Fibroblast of lung (primary cell): ENCODE measurements around the gene ITGB8. TPM values are rescaled to one million over a fixed set of nuclear protein-coding genes. Genes with fewer than 3 reads are reported as not detected.

Source experiments
- DNase-seq, 2 donors: peaks; one replicate each; pipeline versions ENCODE4 v3.0.0 to v3.0.0-alpha.2; 2010; ENCODE audit warnings: low read depth in 2 of 2
- H2AFZ ChIP-seq: 2 replicates; pipeline ENCODE4 v1.5.1; 2012; ENCODE audit warnings: low read length, control low read depth, inconsistent platforms
- H3K27ac ChIP-seq: 2 replicates; pipeline ENCODE4 v1.5.1; 2011; ENCODE audit warnings: low read length, control low read depth; ENCODE audit not compliant: insufficient read depth
- H3K27me3 ChIP-seq: 2 replicates; pipeline ENCODE4 v1.5.1; 2011; ENCODE audit warnings: mild to moderate bottlenecking, low read length; ENCODE audit not compliant: control insufficient read depth, insufficient read depth
- H3K36me3 ChIP-seq: 2 replicates; pipeline ENCODE4 v1.5.1; 2011; ENCODE audit warnings: low read length; ENCODE audit not compliant: control insufficient read depth, insufficient read depth
- H3K4me1 ChIP-seq: 2 replicates; pipeline ENCODE4 v1.5.1; 2011; ENCODE audit warnings: low read length; ENCODE audit not compliant: control insufficient read depth, insufficient read depth; ENCODE audit errors: extremely low read depth
- H3K4me2 ChIP-seq: 2 replicates; pipeline ENCODE4 v1.5.1; 2011; ENCODE audit warnings: low read length, control low read depth; ENCODE audit not compliant: insufficient read depth; ENCODE audit errors: extremely low read depth
- H3K4me3 ChIP-seq, 4 experiments: fragments of 200-600 bp in 1 of 4; sonication (generic) in 1 of 4; replicated peaks in 1 of 4; 2 replicates each; pipeline ENCODE4 v1.5.1; 2011 to 2016; ENCODE audit warnings: low read length in 4 of 4, low read depth in 3 of 4, mild to moderate bottlenecking in 3 of 4, control low read depth in 2 of 4, inconsistent platforms in 1 of 4, mixed read lengths in 1 of 4; ENCODE audit not compliant: insufficient read depth in 1 of 4; ENCODE audit errors: control extremely low read depth in 1 of 4
- H3K79me2 ChIP-seq: 2 replicates; pipeline ENCODE4 v1.5.1; 2012; ENCODE audit warnings: mild to moderate bottlenecking, low read length, inconsistent platforms; ENCODE audit not compliant: control insufficient read depth, insufficient read depth
- H3K9ac ChIP-seq: 2 replicates; pipeline ENCODE4 v1.5.1; 2011; ENCODE audit warnings: mild to moderate bottlenecking, low read length, control low read depth; ENCODE audit not compliant: insufficient read depth
- H3K9me3 ChIP-seq: 2 replicates; pipeline ENCODE4 v1.5.1; 2012; ENCODE audit warnings: low read depth, low read length; ENCODE audit not compliant: control insufficient read depth, insufficient read depth
- H4K20me1 ChIP-seq: 2 replicates; pipeline ENCODE4 v1.5.1; 2011; ENCODE audit warnings: low read length; ENCODE audit not compliant: control insufficient read depth, insufficient read depth; ENCODE audit errors: extremely low read depth
- EZH2 ChIP-seq: IDR thresholded peaks from 2 replicates; pipeline ENCODE4 v1.5.1; 2012; ENCODE audit warnings: low read length, control low read depth, mild to moderate bottlenecking; ENCODE audit errors: missing control alignments
- polyA plus RNA-seq, 2 donors: library from polyadenylated mRNA; depleted of rRNA in 1 of 2; stranded (reverse) in 1 of 2; unstranded in 1 of 2; fragments of >200 nt; gene quantifications; 2 replicates each; pipeline ENCODE4 v1.2.1, GENCODE V29; 2011 to 2012; ENCODE audit warnings: missing spikeins in 1 of 2
- total RNA-seq: library from RNA; depleted of rRNA; stranded (reverse); fragments of >200 nt; gene quantifications from 2 replicates; pipeline ENCODE4 v1.2.1, GENCODE V29; 2014
- TF ChIP-seq, protein P1 (sequence below), 2 donors: IDR thresholded peaks in 1 of 2; conservative IDR thresholded peaks in 1 of 2; 1 replicate in 1 of 2; 2 replicates in 1 of 2; pipeline ENCODE4 v1.5.1; 2011 to 2012; ENCODE audit warnings: low read length in 2 of 2, control low read depth in 1 of 2, inconsistent platforms in 1 of 2, low read depth in 1 of 2, mild to moderate bottlenecking in 1 of 2

ITGB8 gene
- total and polyA plus RNA-seq, 2 donors (not counting 1 experiment from before 2014, with no cell fraction given) = 3.8 to 100 TPM

DNA sequence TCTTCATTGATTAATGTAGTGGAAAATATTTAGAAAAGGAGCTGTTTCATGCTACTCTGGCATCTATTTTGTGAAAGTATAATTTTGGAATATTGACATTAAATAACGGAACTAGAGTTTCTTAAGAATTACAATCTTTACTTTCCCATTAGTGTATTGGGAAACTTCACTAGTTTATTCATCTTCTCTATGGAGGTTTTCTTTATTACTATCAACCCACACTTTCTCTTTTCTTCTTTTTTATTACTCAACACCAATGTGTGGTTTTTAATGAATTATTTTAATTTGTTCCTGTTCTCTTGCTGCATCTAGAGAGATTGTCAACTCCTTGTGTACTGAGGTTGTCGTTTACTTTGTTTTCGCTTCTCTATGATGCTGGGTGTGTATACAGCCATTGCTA, 20.4 kb upstream of the ITGB8 start:
- H3K9ac ChIP-seq = no peak overlapping the region
- H3K79me2 ChIP-seq = no peaks in the 10 kb centered on the region
- no peak overlapping the region for H2AFZ ChIP-seq
- H3K27me3 ChIP-seq = no peaks in the 10 kb centered on the region
- H3K4me3 ChIP-seq = no peak overlapping the region
- TF ChIP-seq EZH2 = no peak
- TF ChIP-seq, protein P1, sequence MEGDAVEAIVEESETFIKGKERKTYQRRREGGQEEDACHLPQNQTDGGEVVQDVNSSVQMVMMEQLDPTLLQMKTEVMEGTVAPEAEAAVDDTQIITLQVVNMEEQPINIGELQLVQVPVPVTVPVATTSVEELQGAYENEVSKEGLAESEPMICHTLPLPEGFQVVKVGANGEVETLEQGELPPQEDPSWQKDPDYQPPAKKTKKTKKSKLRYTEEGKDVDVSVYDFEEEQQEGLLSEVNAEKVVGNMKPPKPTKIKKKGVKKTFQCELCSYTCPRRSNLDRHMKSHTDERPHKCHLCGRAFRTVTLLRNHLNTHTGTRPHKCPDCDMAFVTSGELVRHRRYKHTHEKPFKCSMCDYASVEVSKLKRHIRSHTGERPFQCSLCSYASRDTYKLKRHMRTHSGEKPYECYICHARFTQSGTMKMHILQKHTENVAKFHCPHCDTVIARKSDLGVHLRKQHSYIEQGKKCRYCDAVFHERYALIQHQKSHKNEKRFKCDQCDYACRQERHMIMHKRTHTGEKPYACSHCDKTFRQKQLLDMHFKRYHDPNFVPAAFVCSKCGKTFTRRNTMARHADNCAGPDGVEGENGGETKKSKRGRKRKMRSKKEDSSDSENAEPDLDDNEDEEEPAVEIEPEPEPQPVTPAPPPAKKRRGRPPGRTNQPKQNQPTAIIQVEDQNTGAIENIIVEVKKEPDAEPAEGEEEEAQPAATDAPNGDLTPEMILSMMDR (conservative IDR thresholded peaks at IDR 0.05 in 1 of 2, IDR thresholded peaks at IDR 0.05 in 1 of 2; ENCODE audit: low read depth in 1 of 2, low read length in 2 of 2) = no peak
- no peaks in the 10 kb centered on the region for H3K36me3 ChIP-seq
- no peaks in the 10 kb centered on the region for H3K9me3 ChIP-seq
- H3K27ac ChIP-seq = no peak overlapping the region
- DNase-seq = no peak
- no peaks in the 10 kb centered on the region for H3K4me1 ChIP-seq
- H4K20me1 ChIP-seq = no peaks in the 10 kb centered on the region
- H3K4me2 ChIP-seq = no peak overlapping the region

GRCh38 chr7:20310963-20311742, 19.5 kb upstream of the ITGB8 start:
- TF ChIP-seq, protein P1 (conservative IDR thresholded peaks at IDR 0.05 in 1 of 2, IDR thresholded peaks at IDR 0.05 in 1 of 2; ENCODE audit: low read depth in 1 of 2, low read length in 2 of 2) = peak in 1 of 2 donors; percentile 30
- no peak for TF ChIP-seq EZH2
- Histone ChIP-seq H3K4me1 (no peaks in the 10 kb centered on the region), H3K9me3 (no peaks in the 10 kb centered on the region), H3K27ac (no peak overlapping the region), H3K4me3 (no peak overlapping the region), H3K79me2 (no peaks in the 10 kb centered on the region), H3K4me2 (no peak overlapping the region), H3K27me3 (no peaks in the 10 kb centered on the region), H3K36me3 (no peaks in the 10 kb centered on the region), H3K9ac (no peak overlapping the region), H2AFZ (no peak overlapping the region), H4K20me1 (no peaks in the 10 kb centered on the region)
- DNase-seq = peak; percentile 60 to 80

DNA sequence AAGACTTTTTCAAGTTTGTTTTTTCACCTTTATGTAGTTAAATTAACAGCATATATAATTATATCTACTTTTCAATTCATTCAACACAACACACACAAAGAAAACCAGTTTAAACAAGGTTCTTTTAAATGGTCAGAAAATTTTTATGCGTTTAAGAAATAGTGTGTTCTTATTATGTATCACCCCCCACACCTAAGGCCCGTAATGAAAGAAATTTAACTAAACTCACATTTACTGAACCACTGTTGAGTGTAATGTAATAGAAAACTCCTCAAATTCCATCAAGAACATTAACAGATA, 19.0 kb upstream of the ITGB8 start:
- no peak overlapping the region for H3K9ac ChIP-seq
- H3K4me1 ChIP-seq = no peaks in the 10 kb centered on the region
- H3K36me3 ChIP-seq = no peaks in the 10 kb centered on the region
- H3K4me3 ChIP-seq = no peak overlapping the region
- H3K79me2 ChIP-seq = no peaks in the 10 kb centered on the region
- TF ChIP-seq, protein P1 (conservative IDR thresholded peaks at IDR 0.05 in 1 of 2, IDR thresholded peaks at IDR 0.05 in 1 of 2; ENCODE audit: low read depth in 1 of 2, low read length in 2 of 2) = no peak
- TF ChIP-seq EZH2 = no peak
- no peaks in the 10 kb centered on the region for H3K9me3 ChIP-seq
- no peak overlapping the region for H3K27ac ChIP-seq
- H2AFZ ChIP-seq = no peak overlapping the region
- H4K20me1 ChIP-seq = no peaks in the 10 kb centered on the region
- no peak for DNase-seq
- H3K27me3 ChIP-seq = no peaks in the 10 kb centered on the region
- H3K4me2 ChIP-seq = no peak overlapping the region
